Activated T-cell treated with anti-CD3 and anti-CD28 coated beads, Interleukin-2, amount 50 U/mL, for 48 hours (primary cell): ENCODE measurements around the gene TBC1D3D.
"Not testable (repeated sequence)": the region's sequence is repeated elsewhere in the genome, so short reads cannot be mapped to it uniquely, and the experiment has no call there.

ENCODE experiments used
- DNase-seq, 2 experiments: peaks; one replicate each; pipeline ENCODE4 v3.0.0-alpha.2; 2020

TBC1D3D gene

DNA sequence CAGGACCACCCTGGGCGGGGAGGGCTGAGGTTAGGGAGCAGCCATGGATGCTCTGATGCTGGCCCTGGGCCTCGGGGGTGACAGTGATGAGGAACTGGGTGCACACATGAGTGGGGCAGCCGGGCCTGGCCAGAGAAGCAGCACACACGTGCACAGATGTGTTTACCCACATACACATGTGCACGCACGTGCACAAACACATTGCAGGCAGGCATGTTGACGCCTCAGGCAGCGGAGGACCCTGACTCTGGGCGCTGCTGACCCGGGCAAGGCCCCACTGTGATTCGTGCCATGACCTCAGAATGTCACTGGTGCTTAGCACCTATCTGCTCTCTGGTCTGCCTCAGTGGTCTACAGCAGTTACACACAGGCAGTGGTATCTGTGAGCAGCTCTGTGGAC is at the start of gene TBC1D3D:
TBC1D3D (plus strand) TSS at position 301 of the 400 bp plus-strand sequence. CDS start 1,585 bp downstream, outside the sequence.
- DNase-seq: not testable (repeated sequence)

DNA sequence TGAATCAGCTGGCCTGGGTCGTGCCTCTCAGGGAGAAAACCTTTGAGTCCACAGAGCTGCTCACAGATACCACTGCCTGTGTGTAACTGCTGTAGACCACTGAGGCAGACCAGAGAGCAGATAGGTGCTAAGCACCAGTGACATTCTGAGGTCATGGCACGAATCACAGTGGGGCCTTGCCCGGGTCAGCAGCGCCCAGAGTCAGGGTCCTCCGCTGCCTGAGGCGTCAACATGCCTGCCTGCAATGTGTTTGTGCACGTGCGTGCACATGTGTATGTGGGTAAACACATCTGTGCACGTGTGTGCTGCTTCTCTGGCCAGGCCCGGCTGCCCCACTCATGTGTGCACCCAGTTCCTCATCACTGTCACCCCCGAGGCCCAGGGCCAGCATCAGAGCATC is 14.8 kb upstream of the TBC1D3D start, which contains the start of gene TBC1D3L:
TBC1D3L (minus strand) TSS at position 101 of the 400 bp plus-strand sequence. CDS start 1,540 bp downstream, outside the sequence.
- not testable (repeated sequence) for DNase-seq
